HG03175 (cell line): ENCODE data around the gene COA6.
"Not testable (repeated sequence)": the region's sequence is repeated elsewhere in the genome, so short reads cannot be mapped to it uniquely, and the experiment has no call there.

Experiments
- ATAC-seq: cut with Tn5 transposase; IDR thresholded peaks from one replicate; pipeline ENCODE4 v1.9.1; 2021; ENCODE audit warnings: mild to moderate bottlenecking, moderate library complexity; ENCODE audit not compliant: unreplicated experiment

The COA6 gene

DNA sequence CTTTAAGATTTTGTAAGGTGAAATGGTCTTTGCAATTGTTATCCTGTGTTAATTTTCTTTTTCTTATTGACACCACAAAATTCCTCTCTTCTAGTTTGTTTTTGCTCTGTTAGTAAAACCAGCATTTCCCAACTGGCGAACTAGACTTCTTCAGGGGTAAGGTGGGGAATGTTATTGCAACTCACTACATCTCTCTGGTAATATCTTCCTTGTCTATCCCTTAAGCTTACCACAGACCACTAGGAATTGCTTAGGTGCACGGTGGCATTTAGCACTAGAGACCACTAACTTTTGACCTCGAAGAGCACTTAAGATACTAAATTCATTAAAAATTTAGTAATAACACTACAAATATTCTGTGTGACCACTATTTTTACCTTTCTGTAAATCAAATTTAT is 4.2 kb upstream of the COA6 start:
- no peak for ATAC-seq

GRCh38 chr1:234369784-234370183 is 3.5 kb upstream of the COA6 start:
- no peak for ATAC-seq

DNA sequence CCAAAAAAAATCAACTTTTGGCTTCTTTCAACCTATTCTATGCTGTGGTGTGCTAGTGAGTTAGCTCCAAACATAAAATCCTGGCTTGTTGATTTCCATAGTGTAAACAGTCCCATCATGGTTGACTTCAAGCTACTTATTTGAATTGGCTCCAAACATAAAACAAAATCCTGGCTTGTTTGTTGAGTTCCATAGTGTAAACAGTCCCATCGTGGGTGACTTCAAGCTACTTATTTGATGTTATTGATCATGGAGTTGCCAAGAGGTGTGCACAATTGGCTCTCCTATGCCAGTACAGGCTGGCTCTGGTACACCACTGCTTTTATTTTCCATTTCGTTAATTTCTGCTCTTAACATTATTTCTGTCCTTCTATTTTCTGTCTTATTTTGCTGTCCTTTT is 1.8 kb upstream of the COA6 start:
- ATAC-seq, result no peak

GRCh38 chr1:234372011-234372757 is 1.1 kb upstream of the COA6 start:
- no peak for ATAC-seq

- peak; percentile 21 for ATAC-seq
These were observed 651 bp downstream of the COA6 start for GRCh38 chr1:234373959-234374254.

DNA sequence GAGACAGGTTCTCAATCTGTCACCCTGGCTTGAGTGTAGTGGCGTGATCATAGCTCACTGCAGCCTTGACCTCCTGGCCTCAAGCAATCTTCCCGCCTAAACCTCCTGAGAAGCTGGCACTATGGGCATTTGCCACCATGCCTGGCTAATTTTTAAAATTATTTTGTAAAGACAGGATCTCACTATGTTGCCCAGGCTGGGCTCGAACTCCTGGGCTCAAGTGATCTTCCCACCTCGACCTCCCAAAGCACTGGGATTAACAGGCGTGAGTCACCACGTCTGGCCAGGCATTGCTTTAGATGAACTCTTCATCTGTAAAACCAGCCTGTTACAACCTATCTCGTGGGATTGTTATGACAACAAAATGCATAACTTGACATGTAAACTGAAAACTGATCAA is 2.4 kb downstream of the COA6 start:
- no peak for ATAC-seq

DNA sequence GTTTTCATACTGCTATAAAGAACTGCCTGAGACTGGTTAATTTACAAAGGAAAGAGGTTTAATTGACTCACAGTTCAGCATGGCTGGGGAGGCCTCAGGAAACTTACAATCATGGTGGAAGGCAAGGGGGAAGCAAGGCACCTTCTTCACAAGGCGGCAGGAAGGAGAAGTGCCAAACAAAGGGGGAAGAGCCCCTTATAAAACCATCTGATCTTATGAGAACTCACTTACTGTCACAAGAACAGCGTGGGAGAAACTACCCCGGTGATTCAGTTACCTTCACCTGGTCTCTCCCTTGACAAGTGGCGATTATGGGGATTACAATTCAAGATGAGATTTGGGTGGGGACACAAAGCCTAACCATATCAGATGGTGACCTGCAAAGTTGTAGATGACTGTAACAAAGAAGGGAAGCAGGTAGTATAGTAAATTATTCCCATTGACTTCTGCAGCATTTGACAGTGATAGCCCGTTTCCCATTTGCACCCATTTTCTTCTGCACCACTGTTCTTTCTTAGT is 6.4 kb downstream of the COA6 start:
- ATAC-seq, result not testable (repeated sequence)

DNA sequence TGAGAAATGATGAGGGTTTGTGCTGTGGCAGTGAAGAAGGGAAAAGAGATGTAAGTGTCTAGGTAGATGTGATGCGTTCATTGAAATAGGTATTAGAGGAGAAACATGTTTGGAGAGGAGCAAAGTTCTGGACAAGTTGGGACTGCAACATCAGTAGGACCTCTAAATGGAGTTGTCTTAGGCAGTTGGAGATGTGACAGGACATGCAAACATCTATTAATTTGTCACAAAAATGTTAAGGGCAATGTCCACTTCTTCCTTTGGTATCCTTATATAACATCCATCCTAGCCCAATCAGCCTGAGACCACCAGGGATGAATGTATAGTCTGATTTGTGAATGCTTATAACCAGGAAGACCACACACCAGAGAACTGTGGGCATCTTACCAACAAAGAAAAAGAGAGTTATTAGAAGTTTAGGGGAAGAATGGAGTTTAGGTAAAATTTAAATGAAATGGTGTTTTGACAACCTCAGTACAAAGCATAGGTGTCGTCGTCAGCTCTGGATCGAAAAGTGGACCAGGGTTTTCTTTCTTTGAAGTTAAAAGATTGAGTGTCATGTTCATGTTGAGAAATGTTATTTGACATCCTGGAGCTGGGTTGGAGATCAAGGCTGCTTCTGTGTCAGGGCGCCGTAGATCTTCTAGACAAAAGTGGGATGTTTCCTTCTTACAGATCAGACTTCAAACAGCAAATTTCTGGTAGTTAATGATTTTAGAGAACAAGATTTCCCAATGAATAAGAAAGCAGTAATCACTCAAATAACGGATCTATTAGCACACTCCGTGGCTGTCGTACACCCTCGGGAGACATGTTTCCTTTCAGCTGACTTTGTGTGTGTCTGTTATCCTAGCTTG is 8.7 kb downstream of the COA6 start:
- ATAC-seq, result no peak

DNA sequence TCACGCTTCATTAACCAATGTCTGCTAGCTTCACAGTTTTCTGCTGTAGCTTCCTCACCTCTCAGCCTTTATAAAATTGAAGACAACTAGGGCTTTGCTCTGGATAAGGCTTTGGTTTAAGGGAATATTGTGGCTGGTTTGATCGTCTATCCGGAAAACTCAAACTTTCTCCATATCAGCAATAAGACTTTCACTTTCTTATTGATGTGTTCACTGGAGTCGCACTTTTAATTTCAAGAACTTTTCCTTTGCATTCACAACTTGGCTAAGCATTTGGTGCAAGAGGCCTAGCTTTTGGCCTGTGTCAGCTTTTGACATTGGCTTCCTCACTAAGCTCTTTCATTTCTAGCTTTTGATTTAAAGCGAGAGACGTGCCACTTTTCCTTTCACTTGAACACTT is 12.9 kb downstream of the COA6 start:
- no peak for ATAC-seq

DNA sequence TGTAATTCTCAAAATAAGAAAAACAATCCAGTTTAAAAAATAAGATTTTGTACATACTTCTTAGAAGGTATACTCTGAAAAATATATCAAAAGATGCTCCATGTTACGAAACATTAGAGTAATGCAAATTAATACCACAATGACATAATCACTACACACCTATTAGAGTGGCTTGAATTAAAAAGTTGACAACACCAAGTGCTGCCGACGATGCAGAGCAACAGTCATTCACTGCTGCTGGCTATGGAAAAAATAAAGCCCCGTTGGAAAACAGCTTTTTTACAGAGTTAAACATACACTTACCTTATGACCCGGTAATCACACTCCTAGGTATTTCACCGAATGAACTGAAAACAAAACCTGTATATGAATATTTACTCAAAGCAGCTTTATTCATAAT is 14.8 kb downstream of the COA6 start:
- no peak for ATAC-seq

- no peak for ATAC-seq
These were observed 19.9 kb downstream of the COA6 start for GRCh38 chr1:234393190-234393589.

- no peak for ATAC-seq
These were observed 22.0 kb downstream of the COA6 start for GRCh38 chr1:234395297-234395696.

DNA sequence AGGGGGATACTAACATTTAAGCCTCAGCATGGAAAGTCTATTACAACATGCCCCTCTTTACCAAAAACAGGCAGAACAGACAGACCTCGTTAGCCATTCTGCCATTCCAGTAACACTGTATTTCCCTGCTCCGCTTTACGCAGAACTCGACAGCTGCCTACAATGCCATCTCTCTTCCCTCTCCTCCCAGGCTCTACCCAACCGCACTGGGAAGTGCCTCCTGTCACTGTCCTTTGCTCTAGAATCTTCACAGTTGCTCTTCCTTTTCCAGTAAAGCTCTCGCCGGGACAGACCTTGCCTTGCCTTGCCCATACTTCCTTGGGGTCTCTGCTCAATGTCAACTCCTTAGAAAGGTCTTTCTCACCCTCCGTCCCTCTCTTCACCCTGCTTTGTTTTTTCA is 22.8 kb downstream of the COA6 start:
- ATAC-seq, result no peak

DNA sequence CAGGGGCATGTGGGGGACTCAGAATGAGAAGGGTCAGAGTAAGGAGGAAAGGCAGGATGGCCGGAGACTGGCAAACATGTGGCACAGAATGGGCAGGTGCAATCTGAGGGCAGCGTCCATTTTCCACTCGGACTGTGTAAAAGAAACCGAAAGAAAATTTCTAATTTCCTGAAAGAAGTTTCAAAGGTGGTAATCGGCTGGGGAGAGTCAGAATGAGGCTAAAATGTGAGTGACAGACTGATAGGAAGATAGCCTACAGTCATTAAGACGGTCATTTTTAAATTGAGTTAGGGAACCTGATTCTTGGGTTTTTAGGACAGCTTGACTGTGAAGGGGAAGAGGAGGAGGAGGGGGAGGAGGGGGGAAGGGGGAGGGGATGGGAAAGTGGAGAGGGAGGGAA is 23.6 kb downstream of the COA6 start:
- no peak for ATAC-seq

DNA sequence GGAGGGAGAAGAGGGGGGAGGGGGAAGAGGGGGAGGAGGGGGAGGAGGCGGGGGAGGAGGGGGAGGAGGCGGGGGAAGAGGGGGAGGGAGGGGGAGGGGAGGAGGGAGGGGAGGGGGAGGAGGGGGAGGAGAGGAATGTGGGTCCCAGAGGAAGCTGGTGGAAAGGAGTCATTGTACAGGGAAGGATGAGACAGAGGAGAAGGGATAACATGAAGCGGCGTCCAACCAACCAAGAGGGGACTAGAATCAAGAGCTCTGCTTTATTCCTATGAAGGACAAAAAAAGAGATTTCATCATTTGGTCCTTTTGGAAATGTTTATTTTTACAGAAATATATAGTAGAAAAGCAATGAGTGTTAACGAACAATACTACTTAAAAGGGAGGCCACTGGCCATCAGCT is 24.5 kb downstream of the COA6 start:
- no peak for ATAC-seq

DNA sequence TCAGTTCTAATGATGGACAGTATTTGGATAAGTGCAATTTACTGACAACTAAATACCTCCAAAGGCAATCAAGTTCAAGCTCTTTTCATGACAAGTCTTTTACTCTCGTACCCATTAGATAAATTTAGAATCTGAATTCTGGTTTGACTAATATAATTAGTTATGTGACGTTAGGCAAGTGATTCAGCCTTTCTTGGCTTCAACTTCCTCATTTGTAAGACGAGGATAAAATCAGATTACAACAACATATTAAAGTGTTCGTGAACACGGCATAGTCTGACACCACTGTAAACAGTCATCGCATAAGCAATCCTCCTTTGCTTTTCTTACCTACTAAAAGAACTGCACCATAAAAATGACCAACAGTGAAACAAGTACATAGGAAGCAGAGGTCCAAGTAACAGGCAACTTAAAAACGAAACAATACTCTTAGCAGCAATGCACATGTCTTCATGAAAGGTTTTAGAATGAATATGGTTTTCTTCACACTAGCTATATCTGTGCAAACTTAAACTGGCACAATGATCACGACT is 25.7 kb downstream of the COA6 start:
- ATAC-seq, result peak; percentile 65

DNA sequence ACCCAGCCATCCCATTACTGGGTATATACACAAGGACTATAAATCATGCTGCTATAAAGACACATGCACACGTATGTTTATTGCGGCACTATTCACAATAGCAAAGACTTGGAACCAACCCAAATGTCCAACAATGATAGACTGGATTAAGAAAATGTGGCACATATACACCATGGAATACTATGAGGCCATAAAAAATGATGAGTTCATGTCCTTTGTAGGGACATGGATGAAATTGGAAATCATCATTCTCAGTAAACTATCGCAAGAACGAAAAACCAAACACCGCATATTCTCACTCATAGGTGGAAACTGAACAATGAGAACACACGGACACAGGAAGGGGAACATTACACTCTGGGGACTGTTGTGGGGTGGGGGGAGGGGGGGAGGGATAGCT is 26.3 kb downstream of the COA6 start:
- ATAC-seq, result not testable (repeated sequence)

DNA sequence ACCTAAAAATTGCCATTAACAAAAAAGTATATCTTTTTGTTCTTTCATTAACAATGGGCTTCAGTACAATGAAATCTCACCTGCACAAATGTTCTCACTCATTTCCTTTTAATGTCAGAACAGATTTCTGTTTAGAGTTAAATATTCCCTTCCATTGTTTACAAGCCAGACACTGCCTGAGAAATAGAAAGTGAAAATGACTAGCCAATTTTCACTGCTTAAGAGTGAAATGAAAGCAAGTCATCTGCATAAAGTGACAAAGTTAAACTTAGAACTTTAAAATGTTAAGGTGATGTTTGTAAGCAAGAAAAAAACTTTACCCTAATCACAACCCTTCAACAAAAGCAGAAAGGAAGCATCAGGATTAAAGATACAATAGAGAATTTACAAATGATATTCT is 27.5 kb downstream of the COA6 start:
- ATAC-seq, result peak; percentile 48

- no peak for ATAC-seq
These were observed 28.4 kb downstream of the COA6 start for GRCh38 chr1:234401658-234402057.

GRCh38 chr1:234402939-234403338 is 29.7 kb downstream of the COA6 start:
- no peak for ATAC-seq

DNA sequence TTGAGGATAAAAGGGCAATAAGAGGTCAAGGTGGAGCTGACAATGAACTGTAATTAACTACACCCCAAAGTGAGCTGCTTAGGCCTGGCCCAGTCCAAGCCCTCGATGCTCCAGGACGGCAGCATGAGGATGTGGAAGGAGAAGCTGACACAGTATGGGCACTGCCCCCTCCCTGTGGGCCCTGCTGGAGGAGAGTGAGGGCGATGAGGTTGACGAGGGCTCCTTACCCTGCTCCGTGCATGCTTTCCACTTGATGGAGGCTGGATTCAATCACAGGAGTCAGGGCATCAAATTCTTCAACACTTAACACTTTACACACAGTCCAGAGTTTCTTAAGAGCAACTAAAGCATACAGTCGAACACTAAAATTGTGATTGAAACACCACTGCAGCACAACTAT is 32.4 kb downstream of the COA6 start:
- no peak for ATAC-seq

DNA sequence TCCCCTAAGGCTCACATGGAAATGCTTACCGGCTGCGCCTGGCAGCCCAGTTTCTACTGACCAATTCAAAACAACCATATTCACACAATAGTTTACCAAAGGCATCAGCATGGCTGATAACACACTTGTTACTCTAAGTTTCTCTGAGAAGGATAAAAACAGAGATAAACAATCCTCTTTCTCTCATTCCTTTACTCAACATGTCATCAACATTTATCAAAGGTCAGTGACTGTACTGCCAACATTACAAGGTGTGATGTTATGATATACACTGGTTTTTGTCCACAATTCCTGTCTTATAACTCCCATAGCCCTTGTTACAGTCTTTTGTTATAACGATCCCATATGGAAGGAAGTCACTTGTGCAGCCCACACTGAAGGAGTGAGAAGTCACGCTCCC is 33.6 kb downstream of the COA6 start:
- ATAC-seq, result no peak
